H1 (cell line): ENCODE results near the gene RARRES2. TPM values are rescaled to one million over a fixed set of nuclear protein-coding genes. Genes with fewer than 3 reads are reported as not detected.

Source experiments
- CTCF ChIA-PET: fragments of 300-600 bp; sonication (Branson Sonifier 250); formaldehyde crosslinking; loops from one replicate; lab custom pipeline; 2021; ENCODE audit not compliant: partially characterized antibody; lab: Charles Lee
- POLR2A ChIA-PET: fragments of 300-600 bp; sonication (Branson Sonifier 250); formaldehyde crosslinking; loops from one replicate; lab custom pipeline; 2021; ENCODE audit warnings: inconsistent platforms; ENCODE audit not compliant: partially characterized antibody; lab: Charles Lee
- DNase-seq, 2 experiments: peaks; one replicate each; pipeline versions ENCODE4 v3.0.0 to v3.0.0-alpha.2; 2010 to 2022; ENCODE audit warnings: low spot score in 2 of 2, low read depth in 1 of 2, mixed read lengths in 1 of 2
- FAIRE-seq: peaks from 2 replicates; lab custom pipeline; 2011; peaks lifted over from hg19 to GRCh38; lab: Jason Lieb, UNC
- H2AFZ ChIP-seq: 2 replicates; pipeline ENCODE4 v1.8.1; 2012; ENCODE audit warnings: low read length, inconsistent platforms
- H2AK5ac ChIP-seq: 2 replicates; pipeline ENCODE4 v1.6.1; 2013; ENCODE audit warnings: low read depth, low read length
- H2BK120ac ChIP-seq: replicated peaks from 2 replicates; pipeline ENCODE3; 2013; ENCODE audit warnings: low read depth, low read length, inconsistent platforms
- H2BK12ac ChIP-seq: 2 replicates; pipeline ENCODE4 v1.6.1; 2013; ENCODE audit warnings: low read depth, low read length
- H2BK15ac ChIP-seq: 2 replicates; pipeline ENCODE4 v1.6.1; 2013; ENCODE audit warnings: low read length
- H2BK20ac ChIP-seq: 2 replicates; pipeline ENCODE4 v1.6.1; 2013; ENCODE audit warnings: low read length
- H2BK5ac ChIP-seq: 2 replicates; pipeline ENCODE4 v1.6.1; 2013; ENCODE audit warnings: low read depth, low read length
- H3K14ac ChIP-seq: 2 replicates; pipeline ENCODE4 v1.6.1; 2013; ENCODE audit warnings: inconsistent platforms; ENCODE audit not compliant: insufficient read length
- H3K18ac ChIP-seq: 2 replicates; pipeline ENCODE4 v1.6.1; 2013; ENCODE audit warnings: low read length; ENCODE audit errors: extremely low read depth
- H3K23ac ChIP-seq: 2 replicates; pipeline ENCODE4 v1.6.1; 2013; ENCODE audit warnings: inconsistent platforms; ENCODE audit not compliant: insufficient read length
- H3K23me2 ChIP-seq: 2 replicates; pipeline ENCODE4 v1.6.1; 2013; ENCODE audit warnings: low read depth, low read length
- H3K27ac ChIP-seq: 2 replicates; pipeline ENCODE4 v1.6.1; 2011; ENCODE audit warnings: low read depth, low read length, inconsistent platforms
- H3K27me3 ChIP-seq, 4 experiments: replicated peaks in 1 of 4; 1 replicate in 1 of 4; 2 replicates in 3 of 4; pipeline versions ENCODE4 v1.6.1 to v1.8.1; 2011 to 2013; ENCODE audit warnings: low read length in 3 of 4, mild to moderate bottlenecking in 3 of 4, inconsistent platforms in 2 of 4, mixed read lengths in 2 of 4, moderate library complexity in 1 of 4; ENCODE audit not compliant: control insufficient read depth in 3 of 4, insufficient read depth in 3 of 4; ENCODE audit errors: extremely low read depth in 1 of 4
- H3K36me3 ChIP-seq, 4 experiments: 2 replicates each; pipeline versions ENCODE4 v1.6.1 to v1.8.1; 2011 to 2013; ENCODE audit warnings: mild to moderate bottlenecking in 4 of 4, low read length in 3 of 4, moderate library complexity in 2 of 4, control low read depth in 1 of 4, inconsistent platforms in 1 of 4; ENCODE audit not compliant: insufficient read depth in 4 of 4, control insufficient read depth in 2 of 4
- H3K4ac ChIP-seq: replicated peaks from 2 replicates; pipeline ENCODE3; 2013; ENCODE audit warnings: low read length, low read depth, mixed read lengths, inconsistent platforms; ENCODE audit not compliant: insufficient read length
- H3K4me1 ChIP-seq, 4 experiments: replicated peaks in 1 of 4; 1 replicate in 1 of 4; 2 replicates in 3 of 4; pipeline versions ENCODE4 v1.6.1 to v1.8.1; 2011 to 2013; ENCODE audit warnings: low read length in 3 of 4, inconsistent platforms in 2 of 4, mixed read lengths in 1 of 4; ENCODE audit not compliant: insufficient read depth in 4 of 4, control insufficient read depth in 3 of 4
- H3K4me2 ChIP-seq, 2 experiments: 2 replicates each; pipeline versions ENCODE4 v1.6.1 to v1.8.1; 2011 to 2013; ENCODE audit warnings: low read depth in 2 of 2, low read length in 2 of 2, control low read depth in 1 of 2, inconsistent platforms in 1 of 2, mild to moderate bottlenecking in 1 of 2; ENCODE audit not compliant: insufficient read depth in 1 of 2
- H3K4me3 ChIP-seq, 4 experiments: fragments of 200-600, 300-600 bp in 1 of 4; sonication (generic), shearing (Covaris generic), sonication (Bioruptor Twin) in 1 of 4; 2 replicates each; pipeline versions ENCODE4 v1.5.1 to v1.8.1; 2011 to 2016; ENCODE audit warnings: low read length in 4 of 4, low read depth in 3 of 4, control low read depth in 2 of 4, inconsistent platforms in 2 of 4, mild to moderate bottlenecking in 2 of 4, mixed read lengths in 1 of 4, moderate library complexity in 1 of 4; ENCODE audit not compliant: insufficient read depth in 2 of 4; ENCODE audit errors: extremely low read depth in 1 of 4
- H3K56ac ChIP-seq: replicated peaks from 2 replicates; pipeline ENCODE3; 2013; ENCODE audit warnings: low read depth, mild to moderate bottlenecking, mixed read lengths, low read length, inconsistent platforms; ENCODE audit not compliant: insufficient read length
- H3K79me1 ChIP-seq: 2 replicates; pipeline ENCODE4 v1.6.1; 2013; ENCODE audit warnings: low read depth, low read length, control low read depth
- H3K79me2 ChIP-seq, 2 experiments: 2 replicates each; pipeline versions ENCODE4 v1.6.1 to v1.8.1; 2012 to 2013; ENCODE audit warnings: low read length in 2 of 2, mild to moderate bottlenecking in 2 of 2, inconsistent platforms in 1 of 2; ENCODE audit not compliant: insufficient read depth in 2 of 2, control insufficient read depth in 1 of 2
- H3K9ac ChIP-seq, 4 experiments: replicated peaks in 1 of 4; 1 replicate in 1 of 4; 2 replicates in 3 of 4; pipeline versions ENCODE4 v1.6.1 to v1.8.1; 2011 to 2013; ENCODE audit warnings: low read depth in 3 of 4, low read length in 3 of 4, control low read depth in 2 of 4, mild to moderate bottlenecking in 2 of 4, moderate library complexity in 2 of 4, inconsistent platforms in 1 of 4; ENCODE audit errors: extremely low read depth in 1 of 4
- H3K9me3 ChIP-seq, 2 experiments: 2 replicates each; pipeline versions ENCODE4 v1.6.1 to v1.8.1; 2012 to 2013; ENCODE audit warnings: mild to moderate bottlenecking in 2 of 2, moderate library complexity in 2 of 2, control low read depth in 1 of 2, inconsistent platforms in 1 of 2, low read depth in 1 of 2, low read length in 1 of 2, mixed read lengths in 1 of 2; ENCODE audit not compliant: insufficient read depth in 2 of 2
- H4K20me1 ChIP-seq, 2 experiments: replicated peaks in 1 of 2; 2 replicates each; pipeline versions ENCODE3 to v1.8.1; 2011 to 2013; ENCODE audit warnings: inconsistent platforms in 2 of 2, low read length in 2 of 2, mild to moderate bottlenecking in 1 of 2; ENCODE audit not compliant: insufficient read depth in 2 of 2, control insufficient read depth in 1 of 2
- H4K5ac ChIP-seq: 2 replicates; pipeline ENCODE4 v1.6.1; 2013; ENCODE audit warnings: low read length, low read depth, mixed read lengths, inconsistent platforms; ENCODE audit not compliant: insufficient read length
- H4K8ac ChIP-seq: 2 replicates; pipeline ENCODE4 v1.8.0; 2013; ENCODE audit warnings: mild to moderate bottlenecking, moderate library complexity, low read length, inconsistent platforms; ENCODE audit not compliant: insufficient read depth; ENCODE audit errors: extremely low read depth
- H4K91ac ChIP-seq: replicated peaks from 2 replicates; pipeline ENCODE3; 2013; ENCODE audit warnings: low read length, mixed read lengths, inconsistent platforms; ENCODE audit not compliant: insufficient read length
- EGR1 ChIP-seq: IDR thresholded peaks from 2 replicates; pipeline ENCODE4 v1.6.1; 2011; ENCODE audit warnings: low read depth, low read length, borderline replicate concordance
- FOSL1 ChIP-seq: IDR thresholded peaks from 2 replicates; pipeline ENCODE4 v1.6.1; 2011; ENCODE audit warnings: mild to moderate bottlenecking, low read depth, low read length, moderate library complexity; ENCODE audit not compliant: insufficient read depth
- JUND ChIP-seq: IDR thresholded peaks from 2 replicates; pipeline ENCODE4 v1.6.1; 2011; ENCODE audit warnings: mild to moderate bottlenecking, improper control_type of control experiment, low read length
- KDM1A ChIP-seq: fragments of 200-600, 300-600 bp; sonication (generic); IDR thresholded peaks from 2 replicates; pipeline ENCODE4 v1.7.1; 2016; ENCODE audit warnings: mild to moderate bottlenecking, low read length, borderline replicate concordance
- KDM5A ChIP-seq: fragments of 200-600 bp; IDR thresholded peaks from 2 replicates; pipeline ENCODE4 v1.7.1; 2012; ENCODE audit warnings: mild to moderate bottlenecking, low read length, inconsistent platforms, mixed read lengths
- NANOG ChIP-seq: IDR thresholded peaks from 2 replicates; pipeline ENCODE4 v1.6.1; 2011; ENCODE audit warnings: low read length, low read depth, mild to moderate bottlenecking, inconsistent platforms; ENCODE audit not compliant: insufficient read depth, poor library complexity, severe bottlenecking
- TAF1 ChIP-seq: IDR thresholded peaks from 2 replicates; pipeline ENCODE4 v1.6.1; 2011; ENCODE audit warnings: mild to moderate bottlenecking, low read depth, low read length
- WGBS, 2 experiments: shearing (Covaris generic) in 1 of 2; methylation state at CpG; one replicate each; pipeline versions ENCODE4 v1.1.6 to v1.1.7; 2013 to 2015; ENCODE audit warnings: low lambda C conversion rate in 2 of 2, mixed read lengths in 2 of 2, inconsistent platforms in 1 of 2, low coverage in 1 of 2, missing lambda C conversion rate in 1 of 2; ENCODE audit not compliant: insufficient replicate concordance in 2 of 2, insufficient coverage in 1 of 2, insufficient read length in 1 of 2; ENCODE audit errors: extremely low coverage in 1 of 2, missing lambda C conversion rate in 1 of 2; 5-methylcytosine and 5-hydroxymethylcytosine counted together
- polyA plus RNA-seq, 7 experiments: library from polyadenylated mRNA; depleted of rRNA in 3 of 7; stranded (reverse) in 5 of 7; unstranded in 2 of 7; fragments of >200 nt in 5 of 7; fragments of 200-250 nt in 2 of 7; gene quantifications; 1 replicate in 5 of 7; 2 replicates in 1 of 7; 4 replicates in 1 of 7; pipeline versions ENCODE4 v1.2.1 to v1.2.3, GENCODE V29; 2011 to 2013; ENCODE audit warnings: missing spikeins in 2 of 7, mixed read lengths in 2 of 7
- total RNA-seq: library from RNA; stranded (reverse); fragmentation: NEBNext Ultra II Directional; extraction: Animal tissue kit (Norgen Biotek cat#: 25700); gene quantifications from 2 replicates; pipeline ENCODE4 v1.2.1, GENCODE V29; 2021
- TF ChIP-seq, protein P1 (sequence below), 3 experiments: IDR thresholded peaks; 1 replicate in 2 of 3; 2 replicates in 1 of 3; pipeline versions ENCODE4 v1.5.1 to v1.6.1; 2011; ENCODE audit warnings: low read length in 3 of 3, mild to moderate bottlenecking in 3 of 3, inconsistent platforms in 2 of 3, low read depth in 1 of 3, moderate library complexity in 1 of 3; ENCODE audit not compliant: insufficient read depth in 1 of 3; ENCODE audit errors: control extremely low read depth in 1 of 3
- TF ChIP-seq, protein P2 (sequence below): IDR thresholded peaks from 2 replicates; pipeline ENCODE4 v1.6.1; 2012; ENCODE audit warnings: low read length, inconsistent platforms

The RARRES2 gene
- total and polyA plus RNA-seq, 2 of the 8 experiments (the other 6 are each of a cell fraction or from before 2014, with no cell fraction given) = 254 to 441 TPM

DNA sequence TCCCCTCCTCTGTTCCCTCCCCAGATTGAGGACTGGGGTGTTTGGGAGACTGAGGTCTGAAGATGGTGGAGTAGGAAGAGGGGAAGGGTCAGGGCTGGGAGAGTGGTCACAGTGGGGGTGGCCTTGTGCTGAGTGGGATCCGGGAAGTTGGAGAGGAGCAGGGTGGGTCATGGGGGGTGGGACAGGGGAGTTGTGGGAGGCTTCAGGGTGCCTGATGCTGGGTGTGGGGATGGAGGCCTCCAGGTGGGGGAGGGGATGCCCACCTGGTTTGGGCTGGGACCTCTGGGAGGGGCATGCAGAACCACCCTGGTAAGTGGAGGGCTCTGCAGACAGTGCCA is 40.3 kb upstream of the RARRES2 start:
- no peak overlapping the region for H2BK120ac ChIP-seq
- peak overlapping the region in 1 of 2 experiments; percentile 94; a peak in 2 of 4 replicates for H3K4me2 ChIP-seq
- 0 out of 2 replicates have a peak overlapping the region, but pooled peaks have one; percentile 16 for H2BK15ac ChIP-seq
- H3K4me1 ChIP-seq = peaks cover 34 to 63% (median 44%) of the 10 kb centered on the region in 4 experiments
- no peak overlapping the region for H2BK20ac ChIP-seq
- CTCF ChIA-PET = no interaction called here
- no peak overlapping the region for H3K23ac ChIP-seq
- H2BK12ac ChIP-seq = 0 out of 2 replicates have a peak overlapping the region, but pooled peaks have one; percentile 87
- WGBS, 2 experiments = no CpG with 5 or more reads among the region's 1 CpG
- no peak overlapping the region for H4K8ac ChIP-seq
- H2AK5ac ChIP-seq = peak overlapping the region; percentile 66; the same call in 1 of the 2 replicates
- H4K20me1 ChIP-seq = no peaks in the 10 kb centered on the region
- H3K18ac ChIP-seq = peak overlapping the region; percentile 21; the same call in 1 of the 2 replicates
- FAIRE-seq (no peak), DNase-seq (no peak)
- peaks cover 0 to 15% (median 0%) of the 10 kb centered on the region in 4 experiments; a peak in 2 of 8 replicates for H3K36me3 ChIP-seq
- peaks cover 11% of the 10 kb centered on the region for H3K23me2 ChIP-seq
- no peak overlapping the region; a peak in 1 of 7 replicates for H3K9ac ChIP-seq
- no peaks in the 10 kb centered on the region for H3K27me3 ChIP-seq
- H3K79me2 ChIP-seq = peaks cover 0 to 64% of the 10 kb centered on the region in 2 experiments
- no peak overlapping the region for H3K14ac ChIP-seq
- peak overlapping the region; percentile 30 for H4K5ac ChIP-seq
- H3K4ac ChIP-seq = peak overlapping the region; percentile 19
- POLR2A ChIA-PET = interaction anchor here (1.0 to 9.0 kb wide), 4 partner anchors 8 to 47 kb away, joined by 3 to 170 read pairs (median 60); partner anchors contain the start of gene REPIN1
- no peak overlapping the region for H3K27ac ChIP-seq
- H3K4me3 ChIP-seq = no peak overlapping the region
- no peak overlapping the region for H3K56ac ChIP-seq
- peak overlapping the region; percentile 85 for H2BK5ac ChIP-seq
- peaks cover 18% of the 10 kb centered on the region for H3K79me1 ChIP-seq
- peak overlapping the region; percentile 46 for H4K91ac ChIP-seq
- no peaks in the 10 kb centered on the region for H3K9me3 ChIP-seq
- no peak overlapping the region for H2AFZ ChIP-seq
- no peak for TF ChIP-seq KDM1A
- TF ChIP-seq JUND = no peak
- no peak for TF ChIP-seq KDM5A
- TF ChIP-seq FOSL1 = no peak
- TF ChIP-seq TAF1 = no peak
- no peak for TF ChIP-seq EGR1
- TF ChIP-seq NANOG = no peak
- TF ChIP-seq, protein P1, sequence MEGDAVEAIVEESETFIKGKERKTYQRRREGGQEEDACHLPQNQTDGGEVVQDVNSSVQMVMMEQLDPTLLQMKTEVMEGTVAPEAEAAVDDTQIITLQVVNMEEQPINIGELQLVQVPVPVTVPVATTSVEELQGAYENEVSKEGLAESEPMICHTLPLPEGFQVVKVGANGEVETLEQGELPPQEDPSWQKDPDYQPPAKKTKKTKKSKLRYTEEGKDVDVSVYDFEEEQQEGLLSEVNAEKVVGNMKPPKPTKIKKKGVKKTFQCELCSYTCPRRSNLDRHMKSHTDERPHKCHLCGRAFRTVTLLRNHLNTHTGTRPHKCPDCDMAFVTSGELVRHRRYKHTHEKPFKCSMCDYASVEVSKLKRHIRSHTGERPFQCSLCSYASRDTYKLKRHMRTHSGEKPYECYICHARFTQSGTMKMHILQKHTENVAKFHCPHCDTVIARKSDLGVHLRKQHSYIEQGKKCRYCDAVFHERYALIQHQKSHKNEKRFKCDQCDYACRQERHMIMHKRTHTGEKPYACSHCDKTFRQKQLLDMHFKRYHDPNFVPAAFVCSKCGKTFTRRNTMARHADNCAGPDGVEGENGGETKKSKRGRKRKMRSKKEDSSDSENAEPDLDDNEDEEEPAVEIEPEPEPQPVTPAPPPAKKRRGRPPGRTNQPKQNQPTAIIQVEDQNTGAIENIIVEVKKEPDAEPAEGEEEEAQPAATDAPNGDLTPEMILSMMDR (IDR thresholded peaks at IDR 0.05; ENCODE audit: control extremely low read depth in 1 of 3, insufficient read depth in 1 of 3, low read depth in 1 of 3, low read length in 3 of 3) = no peak
- TF ChIP-seq, protein P2, sequence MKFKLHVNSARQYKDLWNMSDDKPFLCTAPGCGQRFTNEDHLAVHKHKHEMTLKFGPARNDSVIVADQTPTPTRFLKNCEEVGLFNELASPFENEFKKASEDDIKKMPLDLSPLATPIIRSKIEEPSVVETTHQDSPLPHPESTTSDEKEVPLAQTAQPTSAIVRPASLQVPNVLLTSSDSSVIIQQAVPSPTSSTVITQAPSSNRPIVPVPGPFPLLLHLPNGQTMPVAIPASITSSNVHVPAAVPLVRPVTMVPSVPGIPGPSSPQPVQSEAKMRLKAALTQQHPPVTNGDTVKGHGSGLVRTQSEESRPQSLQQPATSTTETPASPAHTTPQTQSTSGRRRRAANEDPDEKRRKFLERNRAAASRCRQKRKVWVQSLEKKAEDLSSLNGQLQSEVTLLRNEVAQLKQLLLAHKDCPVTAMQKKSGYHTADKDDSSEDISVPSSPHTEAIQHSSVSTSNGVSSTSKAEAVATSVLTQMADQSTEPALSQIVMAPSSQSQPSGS = no peak
